ENCODE measurements around the gene PANX2. TPM values are rescaled to one million over a fixed set of nuclear protein-coding genes. Genes with fewer than 3 reads are reported as not detected.
"Not testable (repeated sequence)": the region's sequence is repeated elsewhere in the genome, so short reads cannot be mapped to it uniquely, and the experiment has no call there.

Gene PANX2
- total RNA-seq, 2 donors from 2014 or later = 0.09 to 0.14 TPM

DNA sequence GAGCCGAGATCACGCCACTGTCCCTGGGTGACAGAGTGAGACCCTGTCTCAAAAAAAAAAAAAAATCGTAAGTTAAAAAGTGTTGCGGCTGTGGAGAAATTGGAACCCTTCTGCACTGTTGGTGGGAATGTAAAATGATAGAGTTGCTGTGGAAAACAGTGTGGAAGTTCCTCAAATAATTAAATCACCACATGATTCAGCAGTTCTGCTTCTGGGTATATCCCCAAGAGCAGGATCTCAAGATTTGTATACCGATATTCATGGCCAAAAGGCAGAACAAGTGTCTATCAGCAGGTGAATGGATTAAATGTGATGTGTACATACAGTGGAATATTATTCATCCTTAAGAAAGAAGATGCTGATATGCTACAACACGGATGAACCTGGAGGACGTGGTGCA lies 34.0 kb downstream of the PANX2 start:
- intact Hi-C loops (cut with DNase I, micrococcal nuclease) = no loop called here
- ATAC-seq (no peak), DNase-seq (no peak)

DNA sequence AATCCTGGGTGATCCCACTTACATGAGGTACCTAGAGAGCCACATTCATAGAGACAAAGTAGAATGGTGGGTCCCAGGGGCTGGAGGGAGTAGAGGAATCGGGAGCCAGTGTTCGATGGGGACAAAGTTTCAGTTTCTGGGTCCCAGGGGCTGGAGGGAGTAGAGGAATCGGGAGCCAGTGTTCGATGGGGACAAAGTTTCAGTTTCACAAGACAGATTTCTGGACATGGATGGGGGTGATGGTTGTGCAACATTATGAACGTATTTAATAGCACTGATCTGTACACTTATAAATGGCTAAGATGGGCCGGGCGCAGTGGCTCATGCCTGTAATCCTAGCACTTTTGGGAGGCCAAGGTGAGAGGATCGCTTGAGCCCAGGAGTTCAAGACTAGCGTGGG lies 34.5 kb downstream of the PANX2 start:
- intact Hi-C loops (cut with DNase I, micrococcal nuclease) = loop anchor here in 1 of 2 donors (5.0 kb wide), 1 partner anchor 58 kb away; no protein-coding TSS in a partner anchor
- not testable (repeated sequence) for ATAC-seq, DNase-seq

GRCh38 chr22:50205781-50206569 lies 35.4 kb downstream of the PANX2 start:
- ATAC-seq = no peak
- DNase-seq = no peak
- intact Hi-C loops (cut with DNase I, micrococcal nuclease) = loop anchor here in 1 of 2 donors (5.0 kb wide), 1 partner anchor 59 kb away; no protein-coding TSS in a partner anchor

DNA sequence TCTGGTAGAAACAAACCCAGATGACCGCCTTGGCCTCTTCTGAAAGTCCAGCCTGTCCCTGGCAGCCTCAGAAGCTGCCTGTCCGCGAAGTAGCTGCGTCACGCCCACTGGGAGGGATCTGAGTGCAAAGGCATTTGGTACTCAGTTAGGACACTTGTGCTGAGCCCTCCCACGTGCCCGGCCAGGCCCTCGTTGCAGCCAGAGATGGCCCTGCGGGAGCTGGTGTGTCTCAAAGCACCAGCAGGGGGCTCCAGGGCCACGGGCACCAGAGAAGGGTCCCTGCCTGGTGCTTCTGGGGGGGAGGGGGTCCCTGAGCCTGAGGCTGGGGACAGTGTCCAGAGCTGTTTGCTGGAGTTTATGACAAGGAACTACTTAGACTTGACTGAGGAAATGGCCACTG lies 36.1 kb downstream of the PANX2 start:
- ATAC-seq = no peak
- intact Hi-C loops (cut with DNase I, micrococcal nuclease) = loop anchor here in 1 of 2 donors (5.0 kb wide), 1 partner anchor 59 kb away; no protein-coding TSS in a partner anchor
- DNase-seq = no peak

- ATAC-seq = no peak
- intact Hi-C loops (cut with DNase I, micrococcal nuclease) = loop anchor here in 1 of 2 donors (5.0 kb wide), 1 partner anchor 60 kb away; no protein-coding TSS in a partner anchor
- no peak for DNase-seq
Observed at GRCh38 chr22:50207383-50208140, 37.0 kb downstream of the PANX2 start.

DNA sequence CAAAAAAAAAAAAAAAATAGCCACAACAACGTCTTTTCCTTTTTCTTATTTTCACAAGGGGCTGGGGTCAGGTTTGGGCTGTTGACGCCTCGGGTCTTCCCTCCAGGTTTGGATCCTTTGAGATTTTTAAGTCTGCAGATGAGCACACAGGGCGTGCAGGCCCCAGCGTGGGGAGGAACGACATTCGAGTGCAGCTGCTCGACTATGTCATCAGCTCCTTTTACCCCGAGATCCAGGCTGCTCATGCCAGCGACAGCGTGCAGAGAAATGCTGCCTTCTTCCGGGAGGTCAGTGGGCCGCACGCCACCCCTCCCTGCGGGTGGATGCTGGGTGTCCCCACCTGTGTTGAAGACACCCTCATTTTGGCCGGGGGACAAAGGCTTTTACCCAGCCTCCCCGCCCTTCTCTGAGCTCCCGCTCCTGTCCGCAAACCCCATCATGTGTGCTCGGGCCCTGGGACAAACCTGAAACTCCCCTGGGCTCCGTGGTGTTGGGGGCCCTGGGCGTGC lies 38.0 kb downstream of the PANX2 start:
- DNase-seq = no peak
- ATAC-seq = no peak
- intact Hi-C loops (cut with DNase I, micrococcal nuclease) = loop anchor here in 1 of 2 donors (5.0 kb wide), 1 partner anchor 61 kb away; no protein-coding TSS in a partner anchor

GRCh38 chr22:50208939-50209892 lies 38.7 kb downstream of the PANX2 start:
- intact Hi-C loops (cut with DNase I, micrococcal nuclease) = loop anchor here in 1 of 2 donors (5.0 kb wide), 1 partner anchor 62 kb away; no protein-coding TSS in a partner anchor
- ATAC-seq = peak; percentile 18
- no peak for DNase-seq

DNA sequence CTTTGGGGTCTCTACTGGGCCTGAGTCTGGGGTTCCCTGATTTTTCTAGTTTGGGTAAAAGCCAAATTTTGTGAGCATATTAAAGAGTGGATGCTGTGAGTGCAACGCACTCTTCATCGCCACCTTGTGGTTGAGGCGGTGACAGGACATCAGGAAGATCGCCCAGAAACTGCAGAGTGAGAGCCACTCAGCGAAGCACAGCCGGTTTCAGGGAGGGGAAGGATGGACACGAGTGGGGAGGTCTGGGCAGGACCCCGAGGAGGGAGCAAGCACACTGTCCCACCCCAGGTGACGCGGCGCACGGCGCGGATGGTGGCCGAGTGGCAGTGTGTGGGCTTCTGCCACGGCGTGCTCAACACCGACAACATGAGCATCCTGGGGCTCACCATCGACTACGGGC lies 39.4 kb downstream of the PANX2 start:
- peak in 1 of 2 donors; percentile 81 for DNase-seq
- intact Hi-C loops (cut with DNase I, micrococcal nuclease) = loop anchor here (5.0 kb wide), 1 partner anchor 63 kb away; no protein-coding TSS in a partner anchor
- ATAC-seq = peak; percentile 70

- DNase-seq (no peak), ATAC-seq (no peak)
- intact Hi-C loops (cut with DNase I, micrococcal nuclease) = loop anchor here in 1 of 2 donors (5.0 kb wide), 1 partner anchor 63 kb away; no protein-coding TSS in a partner anchor
Observed at GRCh38 chr22:50210378-50211139, 40.0 kb downstream of the PANX2 start.

DNA sequence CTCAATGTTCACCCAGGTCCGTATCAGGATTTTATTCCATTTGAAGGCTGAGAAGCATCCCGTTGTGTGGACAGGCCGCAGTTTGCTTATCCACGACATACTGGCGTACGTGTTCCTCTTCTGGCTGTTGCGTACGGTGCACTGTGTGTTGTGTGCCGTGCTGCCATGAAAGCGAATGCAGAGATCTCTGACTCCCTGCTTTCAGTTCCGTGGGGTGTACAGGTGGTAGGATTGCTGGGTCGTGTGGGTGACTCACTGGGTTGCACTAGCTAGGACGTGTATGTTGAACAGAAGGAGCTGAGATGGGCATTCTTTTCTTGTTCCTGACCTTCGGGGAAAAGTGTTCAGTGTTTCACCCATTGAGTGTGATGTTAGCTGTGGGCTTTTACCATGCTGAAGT lies 40.6 kb downstream of the PANX2 start:
- no peak for ATAC-seq
- intact Hi-C loops (cut with DNase I, micrococcal nuclease) = loop anchor here in 1 of 2 donors (5.0 kb wide), 1 partner anchor 64 kb away; no protein-coding TSS in a partner anchor

GRCh38 chr22:50213263-50213662 lies 42.7 kb downstream of the PANX2 start:
- DNase-seq (no peak), ATAC-seq (no peak)
- intact Hi-C loops (cut with DNase I, micrococcal nuclease) = loop anchor here in 1 of 2 donors (5.0 kb wide), 1 partner anchor 66 kb away; no protein-coding TSS in a partner anchor

More for the DNA sequence above, 40.6 kb downstream of the PANX2 start:
- no peak for DNase-seq

GRCh38 chr22:50215297-50216054 lies 44.9 kb downstream of the PANX2 start:
- ATAC-seq (no peak), DNase-seq (no peak)

GRCh38 chr22:50216055-50216683 lies 45.6 kb downstream of the PANX2 start:
- ATAC-seq (no peak), DNase-seq (no peak)
- intact Hi-C loops (cut with DNase I, micrococcal nuclease) = no loop called here

More at GRCh38 chr22:50215297-50216054, 44.9 kb downstream of the PANX2 start:
- intact Hi-C loops (cut with DNase I, micrococcal nuclease) = no loop called here

DNA sequence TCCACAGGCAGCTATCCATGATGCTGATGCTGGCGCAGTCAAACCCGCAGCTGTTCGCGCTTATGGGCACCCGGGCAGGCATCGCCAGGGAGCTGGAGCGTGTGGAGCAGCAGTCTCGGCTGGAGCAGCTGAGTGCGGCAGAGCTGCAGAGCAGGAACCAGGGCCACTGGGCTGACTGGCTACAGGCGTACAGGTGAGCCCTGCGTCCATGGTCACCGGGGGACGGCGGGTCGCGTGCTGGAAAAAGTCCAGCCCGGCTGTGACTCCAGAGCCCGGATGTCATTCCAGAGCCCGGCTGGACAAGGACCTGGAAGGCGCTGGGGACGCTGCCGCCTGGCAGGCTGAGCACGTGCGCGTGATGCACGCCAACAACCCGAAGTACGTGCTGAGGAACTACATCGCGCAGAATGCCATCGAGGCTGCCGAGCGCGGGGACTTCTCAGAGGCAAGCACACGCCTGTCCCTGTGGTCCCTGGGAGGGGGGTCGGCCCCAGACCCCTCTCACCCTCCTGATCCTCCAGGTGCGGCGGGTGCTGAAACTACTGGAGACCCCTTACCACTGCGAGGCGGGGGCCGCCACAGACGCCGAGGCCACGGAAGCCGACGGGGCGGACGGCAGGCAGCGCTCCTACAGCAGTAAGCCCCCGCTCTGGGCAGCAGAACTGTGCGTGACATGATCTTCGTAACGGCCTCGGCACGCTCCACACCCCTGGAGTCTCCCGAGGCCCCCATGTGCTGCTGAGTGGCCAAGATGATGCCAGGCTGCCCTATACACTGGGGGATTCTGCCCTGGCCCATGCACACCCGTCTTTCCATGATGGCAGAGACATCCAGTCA lies 46.4 kb downstream of the PANX2 start:
- DNase-seq = no peak
- intact Hi-C loops (cut with DNase I, micrococcal nuclease) = no loop called here
- no peak for ATAC-seq

DNA sequence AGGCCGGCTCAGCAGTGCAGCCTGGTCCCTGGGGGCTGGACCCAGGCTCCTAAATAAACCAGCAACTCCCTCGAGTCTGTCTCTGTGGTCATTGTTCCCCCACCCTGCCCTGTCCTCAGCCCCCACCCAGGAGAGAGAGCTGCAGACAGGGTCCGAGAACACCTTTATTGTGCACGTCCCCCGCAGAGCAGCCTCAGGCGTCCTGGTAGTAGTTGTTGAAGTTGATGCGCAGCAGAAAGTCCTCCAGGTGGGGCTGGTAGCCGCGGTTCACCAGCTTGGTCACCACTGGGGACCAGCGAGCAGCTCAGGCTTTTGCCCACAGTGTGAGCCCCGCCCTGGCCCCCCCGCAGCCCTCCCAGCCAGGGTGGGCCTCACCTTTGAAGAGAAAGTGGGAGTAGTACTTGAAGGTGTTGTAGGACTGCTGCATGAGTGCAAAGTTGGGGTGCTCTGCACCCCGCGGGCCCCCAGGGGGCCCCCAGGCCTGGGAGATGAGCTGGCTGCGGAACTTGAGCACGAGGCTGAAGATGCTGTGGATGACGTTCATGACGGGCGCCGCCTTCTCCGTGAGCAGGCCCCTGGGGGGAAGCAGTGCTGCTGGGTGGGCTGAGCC lies 47.1 kb downstream of the PANX2 start:
- no peak for ATAC-seq
- intact Hi-C loops (cut with DNase I, micrococcal nuclease) = no loop called here
- no peak for DNase-seq
